Bronchial epithelial cell (primary cell): Measurements from ENCODE around the gene CTU1. TPM values are rescaled to one million over a fixed set of nuclear protein-coding genes. Genes with fewer than 3 reads are reported as not detected.

Experiments used
- DNase-seq: peaks from one replicate; pipeline ENCODE4 v3.0.0-alpha.2; 2010; ENCODE audit warnings: low read depth
- FAIRE-seq: peaks from 2 replicates; lab custom pipeline; 2011; peaks lifted over from hg19 to GRCh38; lab: Jason Lieb, UNC
- H3K27me3 ChIP-seq: 2 replicates; pipeline ENCODE4 v1.5.1; 2011; ENCODE audit warnings: low read length; ENCODE audit not compliant: control insufficient read depth, insufficient read depth
- H3K36me3 ChIP-seq: 2 replicates; pipeline ENCODE4 v1.5.1; 2011; ENCODE audit warnings: low read length; ENCODE audit not compliant: control insufficient read depth, insufficient read depth
- H3K4me3 ChIP-seq: 2 replicates; pipeline ENCODE4 v1.5.1; 2011; ENCODE audit warnings: mild to moderate bottlenecking, low read depth, low read length, control low read depth
- CTCF ChIP-seq: IDR thresholded peaks from 2 replicates; pipeline ENCODE4 v1.5.1; 2011; ENCODE audit warnings: mild to moderate bottlenecking, moderate library complexity, low read length, control low read depth, inconsistent platforms; ENCODE audit not compliant: insufficient read depth, severe bottlenecking
- total RNA-seq: library from RNA; depleted of rRNA; stranded (reverse); fragments of >200 nt; gene quantifications from 2 replicates; pipeline ENCODE4 v1.2.1, GENCODE V29; 2014

The CTU1 gene
- total RNA-seq, 1 donor from 2014 or later, result 7.6 TPM

- no peaks in the 10 kb centered on the region for H3K27me3 ChIP-seq
- DNase-seq, result peak; percentile 90
- H3K4me3 ChIP-seq, result no peak overlapping the region
- FAIRE-seq, result peak; percentile 92
- H3K36me3 ChIP-seq, result peaks cover 5% of the 10 kb centered on the region
- TF ChIP-seq CTCF, result peak; percentile 88
These were observed 11.0 kb downstream of the CTU1 start for GRCh38 chr19:51097166-51097738.

GRCh38 chr19:51096473-51097165, 11.6 kb downstream of the CTU1 start:
- peak; percentile 35 for TF ChIP-seq CTCF
- peaks cover 4% of the 10 kb centered on the region for H3K36me3 ChIP-seq
- no peak overlapping the region for H3K4me3 ChIP-seq
- H3K27me3 ChIP-seq, result no peaks in the 10 kb centered on the region
- FAIRE-seq (no peak), DNase-seq (no peak)

GRCh38 chr19:51094696-51095279, 13.4 kb downstream of the CTU1 start:
- H3K36me3 ChIP-seq, result peaks cover 4% of the 10 kb centered on the region
- DNase-seq, result no peak
- peak; percentile 80 for TF ChIP-seq CTCF
- H3K27me3 ChIP-seq, result peaks cover 7% of the 10 kb centered on the region
- no peak for FAIRE-seq
- no peak overlapping the region for H3K4me3 ChIP-seq

- Histone ChIP-seq H3K36me3 (peaks cover 4% of the 10 kb centered on the region), H3K4me3 (no peak overlapping the region), H3K27me3 (peaks cover 11% of the 10 kb centered on the region)
- no peak for TF ChIP-seq CTCF
- FAIRE-seq (peak; percentile 32), DNase-seq (peak; percentile 48)
These were observed 14.5 kb downstream of the CTU1 start for GRCh38 chr19:51093510-51094345.

- Histone ChIP-seq H3K4me3 (no peak overlapping the region), H3K27me3 (peaks cover 11% of the 10 kb centered on the region), H3K36me3 (peaks cover 4% of the 10 kb centered on the region)
- FAIRE-seq, result no peak
- TF ChIP-seq CTCF, result no peak
- no peak for DNase-seq
These were observed 15.1 kb downstream of the CTU1 start for GRCh38 chr19:51093101-51093500.
